Measurements from ENCODE around the gene PRRG3. TPM values are rescaled to one million over a fixed set of nuclear protein-coding genes. Genes with fewer than 3 reads are reported as not detected.

Gene PRRG3
- total RNA-seq, 1 experiment from 2014 or later: not detected

- no peaks in the 10 kb centered on the region for H3K4me1 Mint-ChIP-seq (ENCODE audit: low read depth, unreplicated experiment)
- ChIA-PET POLR2A (no interaction called here), CTCF (no interaction called here)
- BruUV-seq (replicated peaks): no TSS peak
- H3K27me3 Mint-ChIP-seq (ENCODE audit: insufficient read depth, unreplicated experiment): peaks cover 3% of the 10 kb centered on the region
- DNase-seq: no peak
- H3K4me3 Mint-ChIP-seq (ENCODE audit: unreplicated experiment): no peak overlapping the region
- Histone ChIP-seq H3K9me3 (no peaks in the 10 kb centered on the region), H3K4me3 (ENCODE audit: low read depth, low read length) (no peak overlapping the region), H3K36me3 (ENCODE audit: control insufficient read depth, insufficient read depth, low read length) (no peaks in the 10 kb centered on the region), H3K27me3 (replicated peaks; ENCODE audit: control insufficient read depth, insufficient read depth, low read length) (no peaks in the 10 kb centered on the region), H3K4me1 (no peaks in the 10 kb centered on the region)
- H3K36me3 Mint-ChIP-seq (ENCODE audit: insufficient read depth, unreplicated experiment): no peaks in the 10 kb centered on the region
- H3K27ac Mint-ChIP-seq (ENCODE audit: unreplicated experiment): no peak overlapping the region
- TF ChIP-seq CTCF (IDR thresholded peaks at IDR 0.05; ENCODE audit: insufficient read depth in 1 of 2, low read depth in 1 of 2, low read length in 1 of 2, severe bottlenecking in 1 of 2, unreplicated experiment in 1 of 2): no peak
- intact Hi-C loops (cut with micrococcal nuclease; ENCODE audit: unreplicated experiment): no loop called here
- no peaks in the 10 kb centered on the region for H3K9me3 Mint-ChIP-seq (ENCODE audit: unreplicated experiment)
Measured at GRCh38 chrX:151723156-151723760, 28.0 kb downstream of the PRRG3 start.

- H3K36me3 ChIP-seq (ENCODE audit: control insufficient read depth, insufficient read depth, low read length): no peaks in the 10 kb centered on the region
- no peak for DNase-seq
- no peaks in the 10 kb centered on the region for H3K4me1 ChIP-seq
- no peaks in the 10 kb centered on the region for H3K27me3 Mint-ChIP-seq (ENCODE audit: insufficient read depth, unreplicated experiment)
- CTCF ChIA-PET: no interaction called here
- H3K27ac Mint-ChIP-seq (ENCODE audit: unreplicated experiment): no peak overlapping the region
- no peaks in the 10 kb centered on the region for H3K9me3 ChIP-seq
- H3K4me3 ChIP-seq (ENCODE audit: low read depth, low read length): no peak overlapping the region
- intact Hi-C loops (cut with micrococcal nuclease; ENCODE audit: unreplicated experiment): no loop called here
- POLR2A ChIA-PET: no interaction called here
- no peaks in the 10 kb centered on the region for H3K9me3 Mint-ChIP-seq (ENCODE audit: unreplicated experiment)
- H3K27me3 ChIP-seq (replicated peaks; ENCODE audit: control insufficient read depth, insufficient read depth, low read length): no peaks in the 10 kb centered on the region
- H3K36me3 Mint-ChIP-seq (ENCODE audit: insufficient read depth, unreplicated experiment): no peaks in the 10 kb centered on the region
- TF ChIP-seq CTCF (IDR thresholded peaks at IDR 0.05; ENCODE audit: insufficient read depth in 1 of 2, low read depth in 1 of 2, low read length in 1 of 2, severe bottlenecking in 1 of 2, unreplicated experiment in 1 of 2): no peak
- no peak overlapping the region for H3K4me3 Mint-ChIP-seq (ENCODE audit: unreplicated experiment)
- no peaks in the 10 kb centered on the region for H3K4me1 Mint-ChIP-seq (ENCODE audit: low read depth, unreplicated experiment)
- BruUV-seq (replicated peaks): no TSS peak
Measured at GRCh38 chrX:151724563-151725337, 29.5 kb downstream of the PRRG3 start.

- no TSS peak for BruUV-seq (replicated peaks)
- POLR2A ChIA-PET: no interaction called here
- Histone ChIP-seq H3K36me3 (ENCODE audit: control insufficient read depth, insufficient read depth, low read length) (no peaks in the 10 kb centered on the region), H3K9me3 (no peaks in the 10 kb centered on the region), H3K4me3 (ENCODE audit: low read depth, low read length) (no peak overlapping the region), H3K4me1 (no peaks in the 10 kb centered on the region), H3K27me3 (replicated peaks; ENCODE audit: control insufficient read depth, insufficient read depth, low read length) (no peaks in the 10 kb centered on the region)
- CTCF ChIA-PET: no interaction called here
- intact Hi-C loops (cut with micrococcal nuclease; ENCODE audit: unreplicated experiment): no loop called here
- H3K4me3 Mint-ChIP-seq (ENCODE audit: unreplicated experiment): no peak overlapping the region
- no peak overlapping the region for H3K27ac Mint-ChIP-seq (ENCODE audit: unreplicated experiment)
- no peaks in the 10 kb centered on the region for H3K9me3 Mint-ChIP-seq (ENCODE audit: unreplicated experiment)
- DNase-seq: no peak
- peaks cover 3% of the 10 kb centered on the region for H3K27me3 Mint-ChIP-seq (ENCODE audit: insufficient read depth, unreplicated experiment)
- no peaks in the 10 kb centered on the region for H3K4me1 Mint-ChIP-seq (ENCODE audit: low read depth, unreplicated experiment)
- TF ChIP-seq CTCF (IDR thresholded peaks at IDR 0.05; ENCODE audit: insufficient read depth in 1 of 2, low read depth in 1 of 2, low read length in 1 of 2, severe bottlenecking in 1 of 2, unreplicated experiment in 1 of 2): no peak
- H3K36me3 Mint-ChIP-seq (ENCODE audit: insufficient read depth, unreplicated experiment): no peaks in the 10 kb centered on the region
Measured at GRCh38 chrX:151725338-151725614, 30.0 kb downstream of the PRRG3 start.
